Uterus (tissue), 4 donors: ENCODE measurements around the gene BTD. TPM values are rescaled to one million over a fixed set of nuclear protein-coding genes. Genes with fewer than 3 reads are reported as not detected.

Experiments
- DNase-seq, 2 donors: peaks; one replicate each; pipeline ENCODE4 v3.0.0-alpha.2; 2019 to 2020
- H3K27ac ChIP-seq, 2 donors: fragments of 200-600 bp; sonication (generic); 1 replicate in 1 of 2; 2 replicates in 1 of 2; pipeline ENCODE4 v1.5.1; 2016 to 2018
- H3K27me3 ChIP-seq, 2 donors: fragments of 200-600 bp; sonication (generic); one replicate each; pipeline ENCODE4 v1.5.1; 2018 to 2019; ENCODE audit warnings: control low read depth in 1 of 2
- H3K36me3 ChIP-seq, 2 donors: fragments of 200-600 bp; sonication (generic); one replicate each; pipeline ENCODE4 v1.5.1; 2019; ENCODE audit warnings: control low read depth in 1 of 2
- H3K4me1 ChIP-seq, 2 donors: fragments of 200-600 bp; sonication (generic); one replicate each; pipeline ENCODE4 v1.5.1; 2018 to 2019; ENCODE audit warnings: control low read depth in 1 of 2
- H3K4me3 ChIP-seq, 2 donors: fragments of 200-600 bp; sonication (generic); 1 replicate in 1 of 2; 2 replicates in 1 of 2; pipeline ENCODE4 v1.5.1; 2018 to 2019; ENCODE audit warnings: mild to moderate bottlenecking in 1 of 2
- H3K9me3 ChIP-seq, 2 donors: fragments of 200-600 bp; sonication (generic); one replicate each; pipeline ENCODE4 v1.5.1; 2019; ENCODE audit warnings: control low read depth in 1 of 2
- CTCF ChIP-seq, 4 experiments: fragments of 200-600 bp in 2 of 4; fragments of 450-650 bp in 2 of 4; sonication (generic) in 2 of 4; IDR thresholded peaks; one replicate each; pipeline ENCODE4 v1.5.1; 2016 to 2019; ENCODE audit warnings: antibody characterized with exemption in 4 of 4, mild to moderate bottlenecking in 2 of 4, moderate library complexity in 1 of 4
- POLR2A ChIP-seq, 2 donors: fragments of 450-650 bp; IDR thresholded peaks; one replicate each; pipeline ENCODE4 v1.6.1; 2016; ENCODE audit warnings: antibody characterized with exemption in 2 of 2, mild to moderate bottlenecking in 1 of 2, moderate library complexity in 1 of 2
- intact Hi-C: fragments of 100-400 bp; cut with DNase I; formaldehyde crosslinking; loops from one replicate; pipeline ENCODE4 v1.15.1; 2023; ENCODE audit warnings: low total_unique reads
- total RNA-seq, 4 donors: library from RNA; depleted of rRNA in 3 of 4; stranded (reverse); fragments of >200 nt in 3 of 4; gene quantifications; one replicate each; pipeline versions ENCODE4 v1.1.0 to v1.2.4, GENCODE V29; 2014 to 2023
- donor health status: DM: yes; HTN: yes; CAD: no.

BTD gene
- total RNA-seq = 10 to 100 TPM in 3 of 4 donors, 1 to 10 TPM in 1; 6.5 to 31.3 (median 21.5) TPM

- TF ChIP-seq POLR2A (IDR thresholded peaks at IDR 0.05) (peak; percentile 76 to 81), CTCF (IDR thresholded peaks at IDR 0.05) (peak in 2 of 4 experiments; percentile 30 to 49)
- Histone ChIP-seq H3K27me3 (no peaks in the 10 kb centered on the region), H3K27ac (peak within 1 kb of the TSS; percentile 88 to 90), H3K4me3 (peak within 1 kb of the TSS; percentile 75 to 82), H3K4me1 (peaks cover 0 to 5% of the 10 kb centered on the region in 2 donors), H3K9me3 (no peaks in the 10 kb centered on the region), H3K36me3 (no peaks in the 10 kb centered on the region)
- intact Hi-C loops = no loop called here
- peak; percentile 98 to 99 for DNase-seq
These were observed at the start of gene BTD, which contains the start of gene HACL1 for GRCh38 chr3:15601399-15602145. BTD (plus strand) TSS chr3:15601745; CDS start chr3:15635440, 33,695 bp downstream. HACL1 (minus strand) TSS chr3:15601569; CDS start chr3:15601463, 106 bp downstream.

GRCh38 chr3:15551902-15552301 lies 49.6 kb upstream of the BTD start:
- Histone ChIP-seq H3K4me3 (no peak overlapping the region), H3K9me3 (no peaks in the 10 kb centered on the region), H3K27me3 (no peaks in the 10 kb centered on the region), H3K27ac (no peak overlapping the region), H3K36me3 (no peaks in the 10 kb centered on the region), H3K4me1 (no peaks in the 10 kb centered on the region)
- intact Hi-C loops = no loop called here
- no peak for TF ChIP-seq CTCF (IDR thresholded peaks at IDR 0.05)
- no peak for TF ChIP-seq POLR2A (IDR thresholded peaks at IDR 0.05)
- no peak for DNase-seq

GRCh38 chr3:15553749-15554148 lies 47.8 kb upstream of the BTD start:
- Histone ChIP-seq H3K4me1 (no peaks in the 10 kb centered on the region), H3K9me3 (no peaks in the 10 kb centered on the region), H3K4me3 (no peak overlapping the region), H3K36me3 (no peaks in the 10 kb centered on the region), H3K27me3 (no peaks in the 10 kb centered on the region), H3K27ac (no peak overlapping the region)
- DNase-seq = no peak
- intact Hi-C loops = no loop called here
- TF ChIP-seq CTCF (IDR thresholded peaks at IDR 0.05) (no peak), POLR2A (IDR thresholded peaks at IDR 0.05) (no peak)

GRCh38 chr3:15556512-15556911 lies 45.0 kb upstream of the BTD start:
- H3K36me3 ChIP-seq = no peaks in the 10 kb centered on the region

More at GRCh38 chr3:15556512-15556911, 45.0 kb upstream of the BTD start:
- intact Hi-C loops = no loop called here
- Histone ChIP-seq H3K9me3 (no peaks in the 10 kb centered on the region), H3K4me3 (no peak overlapping the region), H3K4me1 (no peaks in the 10 kb centered on the region), H3K27me3 (no peaks in the 10 kb centered on the region), H3K27ac (no peak overlapping the region)
- TF ChIP-seq POLR2A (IDR thresholded peaks at IDR 0.05) (no peak), CTCF (IDR thresholded peaks at IDR 0.05) (no peak)
- DNase-seq = no peak
